Body of pancreas (tissue), 4 donors: ENCODE results near the gene GLRA1. TPM values are rescaled to one million over a fixed set of nuclear protein-coding genes. Genes with fewer than 3 reads are reported as not detected.

ENCODE experiments used
- ATAC-seq: fragments of 150-250 bp; one replicate; pipeline ENCODE4 v1.9.1; 2016
- DNase-seq, 4 donors: peaks; one replicate each; pipeline ENCODE4 v3.0.0-alpha.2; 2019
- H3K27ac ChIP-seq, 4 donors: fragments of 200-600 bp; sonication (generic); 1 replicate in 3 of 4; 2 replicates in 1 of 4; pipeline versions ENCODE4 v1.5.1 to v1.6.1; 2016 to 2019; ENCODE audit warnings: mild to moderate bottlenecking in 1 of 4, mixed read lengths in 1 of 4, moderate library complexity in 1 of 4
- H3K27me3 ChIP-seq, 2 donors: fragments of 200-600 bp; sonication (generic); one replicate each; pipeline ENCODE4 v1.6.0; 2016; ENCODE audit warnings: mild to moderate bottlenecking in 1 of 2
- H3K36me3 ChIP-seq, 2 donors: fragments of 200-600 bp; sonication (generic); replicated peaks in 1 of 2; 2 replicates each; pipeline ENCODE4 v1.5.1; 2016; ENCODE audit warnings: low read depth in 2 of 2; ENCODE audit not compliant: insufficient read depth in 1 of 2
- H3K4me1 ChIP-seq: fragments of 200-600 bp; sonication (generic); one replicate; pipeline ENCODE4 v1.6.0; 2016
- H3K4me3 ChIP-seq, 2 donors: fragments of 200-600 bp; sonication (generic); 1 replicate in 1 of 2; 2 replicates in 1 of 2; pipeline ENCODE4 v1.5.1; 2016 to 2019
- H3K9me3 ChIP-seq, 3 donors: fragments of 200-600 bp; sonication (generic); 1 replicate in 2 of 3; 2 replicates in 1 of 3; pipeline ENCODE4 v1.5.1; 2016
- POLR2A ChIP-seq, 3 donors: fragments of 450-650 bp; IDR thresholded peaks; one replicate each; pipeline ENCODE4 v1.6.1; 2016; ENCODE audit warnings: antibody characterized with exemption in 3 of 3, mild to moderate bottlenecking in 2 of 3
- WGBS, 2 donors: methylation state at CpG; one replicate each; pipeline ENCODE4 v1.1.5; 2017; 5-methylcytosine and 5-hydroxymethylcytosine counted together
- intact Hi-C: fragments of 100-400 bp; cut with DNase I; formaldehyde crosslinking; loops from one replicate; pipeline ENCODE4 v1.15.1; 2023
- total RNA-seq, 2 donors: library from RNA; depleted of rRNA; stranded (reverse); fragments of >200 nt; gene quantifications; one replicate each; pipeline ENCODE4 v1.1.0, GENCODE V29; 2016
- TF ChIP-seq, protein P1 (sequence below), 7 experiments: fragments of 450-650 bp in 4 of 7; fragments of 200-600 bp in 3 of 7; sonication (generic) in 3 of 7; IDR thresholded peaks; one replicate each; pipeline ENCODE4 v1.5.1; 2016 to 2019; ENCODE audit warnings: antibody characterized with exemption in 7 of 7

Gene GLRA1
- total RNA-seq, 2 donors from 2014 or later = not detected

DNA sequence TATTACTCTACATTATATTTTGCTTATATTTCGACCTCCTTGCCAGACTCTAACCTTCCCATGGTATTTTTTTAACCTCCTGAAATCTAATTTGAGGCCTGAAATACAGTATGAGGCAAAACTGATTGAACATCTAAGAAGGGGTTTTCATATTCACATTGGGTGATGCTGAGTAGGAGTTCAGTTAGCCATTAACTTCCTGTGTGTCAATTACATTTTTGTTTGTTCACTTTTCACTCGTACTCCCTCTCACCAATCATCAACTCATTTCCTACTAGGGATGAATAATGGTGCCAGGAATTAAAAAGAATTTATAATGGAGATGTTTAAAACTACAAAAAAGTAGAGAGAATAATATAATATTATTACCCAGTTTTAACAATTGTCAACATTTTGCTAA lies 27.6 kb upstream of the GLRA1 start:
- no peaks in the 10 kb centered on the region for H3K4me1 ChIP-seq
- WGBS, 2 donors = 24 to 31% methylated on average over 2 of the region's 2 CpGs
- TF ChIP-seq POLR2A (IDR thresholded peaks at IDR 0.05) = no peak
- TF ChIP-seq, protein P1, sequence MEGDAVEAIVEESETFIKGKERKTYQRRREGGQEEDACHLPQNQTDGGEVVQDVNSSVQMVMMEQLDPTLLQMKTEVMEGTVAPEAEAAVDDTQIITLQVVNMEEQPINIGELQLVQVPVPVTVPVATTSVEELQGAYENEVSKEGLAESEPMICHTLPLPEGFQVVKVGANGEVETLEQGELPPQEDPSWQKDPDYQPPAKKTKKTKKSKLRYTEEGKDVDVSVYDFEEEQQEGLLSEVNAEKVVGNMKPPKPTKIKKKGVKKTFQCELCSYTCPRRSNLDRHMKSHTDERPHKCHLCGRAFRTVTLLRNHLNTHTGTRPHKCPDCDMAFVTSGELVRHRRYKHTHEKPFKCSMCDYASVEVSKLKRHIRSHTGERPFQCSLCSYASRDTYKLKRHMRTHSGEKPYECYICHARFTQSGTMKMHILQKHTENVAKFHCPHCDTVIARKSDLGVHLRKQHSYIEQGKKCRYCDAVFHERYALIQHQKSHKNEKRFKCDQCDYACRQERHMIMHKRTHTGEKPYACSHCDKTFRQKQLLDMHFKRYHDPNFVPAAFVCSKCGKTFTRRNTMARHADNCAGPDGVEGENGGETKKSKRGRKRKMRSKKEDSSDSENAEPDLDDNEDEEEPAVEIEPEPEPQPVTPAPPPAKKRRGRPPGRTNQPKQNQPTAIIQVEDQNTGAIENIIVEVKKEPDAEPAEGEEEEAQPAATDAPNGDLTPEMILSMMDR (IDR thresholded peaks at IDR 0.05) = no peak

GRCh38 chr5:151950706-151951105 lies 26.1 kb upstream of the GLRA1 start:
- H3K9me3 ChIP-seq = no peaks in the 10 kb centered on the region
- intact Hi-C loops = no loop called here
- ATAC-seq = no peak
- no peaks in the 10 kb centered on the region for H3K36me3 ChIP-seq
- no peak overlapping the region for H3K27ac ChIP-seq
- no peaks in the 10 kb centered on the region for H3K27me3 ChIP-seq
- H3K4me1 ChIP-seq = no peaks in the 10 kb centered on the region
- H3K4me3 ChIP-seq = no peak overlapping the region
- DNase-seq = no peak
- WGBS, 2 donors = 58 to 63% methylated on average over 9 of the region's 9 CpGs
- no peak for TF ChIP-seq POLR2A (IDR thresholded peaks at IDR 0.05)
- TF ChIP-seq, protein P1 (IDR thresholded peaks at IDR 0.05) = no peak

More for the DNA sequence above, 27.6 kb upstream of the GLRA1 start:
- Histone ChIP-seq H3K27me3 (no peaks in the 10 kb centered on the region), H3K9me3 (no peaks in the 10 kb centered on the region), H3K27ac (no peak overlapping the region), H3K36me3 (no peaks in the 10 kb centered on the region), H3K4me3 (no peak overlapping the region)
- ATAC-seq (no peak), DNase-seq (no peak)
- intact Hi-C loops = no loop called here

DNA sequence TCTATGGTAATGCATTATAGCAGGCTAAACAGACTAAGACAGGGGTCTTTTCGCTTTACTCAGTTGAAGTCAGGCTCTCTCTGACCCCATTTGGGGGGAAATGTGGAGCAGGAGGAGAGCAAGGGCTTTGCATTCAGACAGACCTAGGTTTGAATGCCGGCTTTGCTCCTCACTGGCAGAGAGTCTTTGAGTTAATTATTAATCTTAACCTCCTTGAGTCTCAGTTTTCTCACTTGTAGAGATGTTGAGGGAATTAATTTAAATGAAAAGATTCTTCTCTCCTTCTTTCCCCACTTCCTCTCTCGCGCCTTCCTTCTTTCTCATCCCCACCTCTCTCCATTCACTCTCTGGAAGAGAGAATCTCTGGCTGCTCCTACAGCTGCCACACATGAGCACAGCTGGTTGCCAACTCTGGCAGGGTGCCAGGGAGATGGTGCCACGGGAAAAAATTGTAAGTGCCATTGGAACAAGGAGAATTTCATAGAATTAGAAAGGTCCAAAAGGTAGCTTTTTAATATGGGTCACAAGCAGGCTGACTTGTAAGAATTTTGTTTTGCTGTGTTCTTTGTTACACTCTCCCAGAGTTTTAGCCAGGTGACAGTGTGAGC lies 25.2 kb upstream of the GLRA1 start:
- DNase-seq (peak in 1 of 4 donors; percentile 22), ATAC-seq (no peak)
- Histone ChIP-seq H3K36me3 (no peaks in the 10 kb centered on the region), H3K9me3 (no peaks in the 10 kb centered on the region), H3K27me3 (no peaks in the 10 kb centered on the region), H3K27ac (no peak overlapping the region), H3K4me1 (no peaks in the 10 kb centered on the region), H3K4me3 (no peak overlapping the region)
- TF ChIP-seq, protein P1 (IDR thresholded peaks at IDR 0.05) = no peak
- no peak for TF ChIP-seq POLR2A (IDR thresholded peaks at IDR 0.05)
- WGBS, 2 donors = 35 to 39% methylated on average over 5 of the region's 5 CpGs
- intact Hi-C loops = no loop called here

DNA sequence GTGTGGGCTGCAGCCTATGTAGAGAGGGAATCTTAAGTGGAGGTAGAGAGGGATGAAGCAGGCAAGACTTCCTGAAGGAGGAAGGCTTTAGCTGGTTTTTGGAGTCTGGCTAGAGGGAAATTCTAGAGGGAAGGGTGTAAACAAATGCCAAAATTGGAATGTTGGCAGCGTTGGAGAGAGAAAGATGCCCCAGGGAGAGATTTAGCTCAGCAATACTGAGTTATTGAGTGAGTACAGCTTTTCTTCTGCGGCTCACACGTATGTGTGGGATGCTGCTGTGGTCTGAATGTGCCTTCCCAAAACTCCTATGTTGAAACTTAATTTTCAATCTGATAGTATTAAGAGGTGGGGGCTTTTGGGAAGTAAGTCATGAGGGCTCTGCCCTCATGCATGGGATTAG lies 24.5 kb upstream of the GLRA1 start:
- no peaks in the 10 kb centered on the region for H3K36me3 ChIP-seq
- H3K9me3 ChIP-seq = no peaks in the 10 kb centered on the region
- no peaks in the 10 kb centered on the region for H3K4me1 ChIP-seq
- no peak overlapping the region for H3K27ac ChIP-seq
- TF ChIP-seq, protein P1 (IDR thresholded peaks at IDR 0.05) = no peak
- no peak for TF ChIP-seq POLR2A (IDR thresholded peaks at IDR 0.05)
- ATAC-seq = no peak
- DNase-seq = no peak
- WGBS, 2 donors = 44 to 76% methylated on average over 3 of the region's 3 CpGs
- no peaks in the 10 kb centered on the region for H3K27me3 ChIP-seq
- intact Hi-C loops = no loop called here
- H3K4me3 ChIP-seq = no peak overlapping the region

GRCh38 chr5:151947931-151948608 lies 23.4 kb upstream of the GLRA1 start:
- TF ChIP-seq, protein P1 (IDR thresholded peaks at IDR 0.05) = no peak
- TF ChIP-seq POLR2A (IDR thresholded peaks at IDR 0.05) = no peak
- intact Hi-C loops = no loop called here
- H3K27ac ChIP-seq = no peak overlapping the region
- WGBS, 2 donors = 62 to 64% methylated on average over 5 of the region's 5 CpGs
- H3K4me1 ChIP-seq = no peaks in the 10 kb centered on the region
- no peaks in the 10 kb centered on the region for H3K36me3 ChIP-seq
- no peaks in the 10 kb centered on the region for H3K27me3 ChIP-seq
- DNase-seq = no peak
- H3K9me3 ChIP-seq = no peaks in the 10 kb centered on the region
- H3K4me3 ChIP-seq = no peak overlapping the region
- no peak for ATAC-seq
